ENCODE results near the gene UBIAD1. TPM values are rescaled to one million over a fixed set of nuclear protein-coding genes. Genes with fewer than 3 reads are reported as not detected.

The UBIAD1 gene
- total and polyA plus RNA-seq, 2 of the 4 experiments (the other 2 are of a cell fraction), result 6.3 to 9.5 TPM

DNA sequence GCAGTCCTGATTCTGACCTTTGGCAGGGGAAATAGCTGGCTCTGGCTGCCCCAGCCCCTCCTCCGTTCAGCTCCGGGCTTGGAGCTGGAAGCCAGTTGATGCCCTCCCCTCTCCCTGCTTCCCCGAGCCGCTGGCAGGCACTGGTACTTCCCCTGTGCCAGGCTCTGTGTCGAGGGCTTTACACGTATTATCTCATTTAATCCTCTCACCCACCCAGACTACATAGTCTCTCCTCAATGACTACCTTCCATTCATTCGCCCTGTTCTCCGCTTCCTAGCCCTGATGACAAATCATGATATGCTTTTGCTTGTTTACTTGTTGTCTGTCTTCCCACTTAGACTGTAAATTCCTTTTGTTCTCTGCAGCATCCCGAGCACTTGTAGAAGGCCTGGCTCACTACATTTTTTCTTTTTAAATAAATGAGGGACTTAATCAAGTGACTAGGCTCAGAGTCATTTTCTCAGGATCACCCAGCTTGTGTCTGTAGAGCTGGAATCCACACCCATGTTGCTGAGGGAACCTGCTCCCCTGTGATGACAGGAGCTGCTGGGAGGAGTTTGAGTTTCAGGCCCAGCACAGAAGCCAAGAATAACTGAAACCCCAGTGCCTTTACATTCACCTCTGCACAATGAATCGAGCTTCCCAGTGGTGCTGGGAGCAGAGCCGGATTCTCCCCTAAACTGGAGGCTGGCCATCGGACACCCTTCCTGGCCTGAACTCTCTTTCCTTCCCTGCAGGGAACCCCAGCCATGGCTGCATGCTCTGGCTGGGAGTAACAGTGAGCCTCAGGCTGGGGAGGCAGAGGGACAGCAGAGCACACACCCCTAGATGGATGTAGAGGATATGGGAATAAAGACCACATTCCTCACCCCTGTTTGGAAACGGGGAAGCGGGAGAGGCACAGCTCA is 58.3 kb downstream of the UBIAD1 start:
- Histone ChIP-seq H3K27ac (ENCODE audit: insufficient read depth, low read length) (no peak overlapping the region), H2AK9ac (replicated peaks; ENCODE audit: low read depth, low read length, poor library complexity) (no peak overlapping the region), H3K79me1 (ENCODE audit: low read depth in 1 of 2, low read length in 2 of 2) (no peaks in the 10 kb centered on the region), H3K9ac (ENCODE audit: low read depth, low read length) (no peak overlapping the region), H3K4me2 (ENCODE audit: low read depth, low read length) (no peak overlapping the region), H3K4ac (ENCODE audit: low read depth, low read length) (no peak overlapping the region), H2BK120ac (ENCODE audit: low read depth, low read length) (no peak overlapping the region), H3K9me3 (ENCODE audit: control insufficient read depth, insufficient read depth, low read length) (no peaks in the 10 kb centered on the region), H2BK5ac (ENCODE audit: low read depth, low read length, poor library complexity, severe bottlenecking) (no peak overlapping the region), H4K91ac (ENCODE audit: insufficient read depth, low read depth, low read length) (no peak overlapping the region), H3K18ac (ENCODE audit: low read depth, low read length) (no peak overlapping the region), H2BK15ac (ENCODE audit: low read depth, low read length) (no peak overlapping the region), H4K5ac (ENCODE audit: low read depth, low read length) (no peak overlapping the region), H3K56ac (ENCODE audit: extremely low read depth, insufficient read depth, low read length) (no peak overlapping the region), H3K36me3 (ENCODE audit: control insufficient read depth, insufficient read depth, low read length) (no peaks in the 10 kb centered on the region), H4K20me1 (ENCODE audit: insufficient read depth, low read length) (no peaks in the 10 kb centered on the region), H3K14ac (replicated peaks; ENCODE audit: low read depth, low read length) (no peak overlapping the region), H3K4me1 (ENCODE audit: control insufficient read depth, insufficient read depth, low read length) (no peaks in the 10 kb centered on the region), H3K4me3 (ENCODE audit: insufficient read depth, low read depth, low read length) (no peak overlapping the region), H2AFZ (replicated peaks; ENCODE audit: low read length, poor library complexity) (no peak overlapping the region), H3K9me1 (ENCODE audit: insufficient read depth, low read length) (no peaks in the 10 kb centered on the region), H2BK20ac (ENCODE audit: low read depth, low read length) (no peak overlapping the region), H3K23ac (ENCODE audit: low read depth, low read length) (no peak overlapping the region), H2AK5ac (ENCODE audit: low read depth, low read length) (no peak overlapping the region), H4K8ac (ENCODE audit: low read depth in 2 of 2, low read length in 2 of 2) (no peak overlapping the region), H3K27me3 (ENCODE audit: control insufficient read depth, insufficient read depth, low read length) (peaks cover 18% of the 10 kb centered on the region)
- intact Hi-C loops (cut with micrococcal nuclease) (no loop called here), in situ Hi-C loops (cut with MboI; ENCODE audit: low sequenced_read_pairs) (no loop called here), dilution Hi-C loops (cut with HindIII; ENCODE audit: low sequenced_read_pairs, unreplicated experiment) (no loop called here)
- ChIA-PET CTCF (interaction anchor here (0.7 kb wide), 1 partner anchor 8 kb away, joined by 3 read pairs; no protein-coding TSS in a partner anchor), POLR2A (ENCODE audit: unreplicated experiment) (no interaction called here)
- BruUV-seq (replicated peaks), result no TSS peak
- 53% methylated on average over 9 of the region's 14 CpGs; no CpG with 5 or more reads in 1 of the 2 experiments for WGBS, 2 experiments (ENCODE audit: extremely low coverage in 2 of 2, insufficient read length in 1 of 2)
- ATAC-seq (ENCODE audit: low read depth) (no peak), DNase-seq (no peak)
- no peak for TF ChIP-seq BHLHE40 (IDR thresholded peaks at IDR 0.05; ENCODE audit: low read depth, low read length)
- TF ChIP-seq, protein P1, sequence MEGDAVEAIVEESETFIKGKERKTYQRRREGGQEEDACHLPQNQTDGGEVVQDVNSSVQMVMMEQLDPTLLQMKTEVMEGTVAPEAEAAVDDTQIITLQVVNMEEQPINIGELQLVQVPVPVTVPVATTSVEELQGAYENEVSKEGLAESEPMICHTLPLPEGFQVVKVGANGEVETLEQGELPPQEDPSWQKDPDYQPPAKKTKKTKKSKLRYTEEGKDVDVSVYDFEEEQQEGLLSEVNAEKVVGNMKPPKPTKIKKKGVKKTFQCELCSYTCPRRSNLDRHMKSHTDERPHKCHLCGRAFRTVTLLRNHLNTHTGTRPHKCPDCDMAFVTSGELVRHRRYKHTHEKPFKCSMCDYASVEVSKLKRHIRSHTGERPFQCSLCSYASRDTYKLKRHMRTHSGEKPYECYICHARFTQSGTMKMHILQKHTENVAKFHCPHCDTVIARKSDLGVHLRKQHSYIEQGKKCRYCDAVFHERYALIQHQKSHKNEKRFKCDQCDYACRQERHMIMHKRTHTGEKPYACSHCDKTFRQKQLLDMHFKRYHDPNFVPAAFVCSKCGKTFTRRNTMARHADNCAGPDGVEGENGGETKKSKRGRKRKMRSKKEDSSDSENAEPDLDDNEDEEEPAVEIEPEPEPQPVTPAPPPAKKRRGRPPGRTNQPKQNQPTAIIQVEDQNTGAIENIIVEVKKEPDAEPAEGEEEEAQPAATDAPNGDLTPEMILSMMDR (conservative IDR thresholded peaks at IDR 0.05; ENCODE audit: low read depth, low read length), result no peak
- TF ChIP-seq CHD1 (IDR thresholded peaks at IDR 0.05; ENCODE audit: low read depth, low read length), result no peak
- TF ChIP-seq CEBPB (IDR thresholded peaks at IDR 0.05; ENCODE audit: low read depth, low read length), result no peak
- TF ChIP-seq RAD21 (IDR thresholded peaks at IDR 0.05; ENCODE audit: low read length), result no peak
- TF ChIP-seq, protein P2, sequence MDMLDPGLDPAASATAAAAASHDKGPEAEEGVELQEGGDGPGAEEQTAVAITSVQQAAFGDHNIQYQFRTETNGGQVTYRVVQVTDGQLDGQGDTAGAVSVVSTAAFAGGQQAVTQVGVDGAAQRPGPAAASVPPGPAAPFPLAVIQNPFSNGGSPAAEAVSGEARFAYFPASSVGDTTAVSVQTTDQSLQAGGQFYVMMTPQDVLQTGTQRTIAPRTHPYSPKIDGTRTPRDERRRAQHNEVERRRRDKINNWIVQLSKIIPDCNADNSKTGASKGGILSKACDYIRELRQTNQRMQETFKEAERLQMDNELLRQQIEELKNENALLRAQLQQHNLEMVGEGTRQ (IDR thresholded peaks at IDR 0.05; ENCODE audit: low read depth, low read length), result no peak
- no peak for TF ChIP-seq NFE2L2 (IDR thresholded peaks at IDR 0.05; ENCODE audit: low read depth, low read length)
- TF ChIP-seq RFX5 (IDR thresholded peaks at IDR 0.05; ENCODE audit: low read depth, low read length), result no peak
- no peak for TF ChIP-seq MAZ (IDR thresholded peaks at IDR 0.05; ENCODE audit: borderline replicate concordance, low read depth, low read length)
- TF ChIP-seq, protein P3, sequence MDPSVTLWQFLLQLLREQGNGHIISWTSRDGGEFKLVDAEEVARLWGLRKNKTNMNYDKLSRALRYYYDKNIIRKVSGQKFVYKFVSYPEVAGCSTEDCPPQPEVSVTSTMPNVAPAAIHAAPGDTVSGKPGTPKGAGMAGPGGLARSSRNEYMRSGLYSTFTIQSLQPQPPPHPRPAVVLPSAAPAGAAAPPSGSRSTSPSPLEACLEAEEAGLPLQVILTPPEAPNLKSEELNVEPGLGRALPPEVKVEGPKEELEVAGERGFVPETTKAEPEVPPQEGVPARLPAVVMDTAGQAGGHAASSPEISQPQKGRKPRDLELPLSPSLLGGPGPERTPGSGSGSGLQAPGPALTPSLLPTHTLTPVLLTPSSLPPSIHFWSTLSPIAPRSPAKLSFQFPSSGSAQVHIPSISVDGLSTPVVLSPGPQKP (IDR thresholded peaks at IDR 0.05; ENCODE audit: borderline replicate concordance, low read depth, low read length), result no peak
- TF ChIP-seq MXI1 (IDR thresholded peaks at IDR 0.05; ENCODE audit: borderline replicate concordance, low read depth, low read length), result no peak
- TF ChIP-seq MAFK (IDR thresholded peaks at IDR 0.05; ENCODE audit: low read depth, low read length), result no peak
- no peak for TF ChIP-seq POLR2A (IDR thresholded peaks at IDR 0.05; ENCODE audit: low read depth, low read length)
- no peak for TF ChIP-seq SMC3 (IDR thresholded peaks at IDR 0.05; ENCODE audit: low read depth, low read length)
- no peak for TF ChIP-seq RCOR1 (IDR thresholded peaks at IDR 0.05; ENCODE audit: insufficient replicate concordance, low read length)
